ENCODE data around the gene NLGN4X. TPM values are rescaled to one million over a fixed set of nuclear protein-coding genes. Genes with fewer than 3 reads are reported as not detected.

NLGN4X gene
- total RNA-seq, 2 donors from 2014 or later: 0.66 to 1.0 TPM

DNA sequence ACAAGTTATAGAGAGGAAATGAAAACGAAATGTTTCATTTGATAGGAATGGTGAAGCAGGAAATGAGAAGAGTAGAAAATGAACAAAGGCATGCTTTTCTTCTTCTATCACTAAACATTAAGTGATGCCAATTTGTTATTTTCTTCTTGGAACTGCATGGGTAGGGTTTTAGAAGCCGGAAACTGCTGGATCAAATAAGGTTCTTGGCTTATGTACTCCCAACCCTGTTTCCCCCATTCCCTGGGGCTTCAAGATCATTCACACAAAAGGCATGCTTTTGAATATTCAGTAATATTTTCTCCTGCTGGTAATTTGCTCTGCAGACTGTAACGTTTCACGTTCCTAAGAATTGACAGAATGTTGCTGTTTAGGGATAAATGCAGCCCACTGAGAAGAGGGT lies 224.1 kb downstream of the NLGN4X start:
- no peak overlapping the region for H3K4me3 ChIP-seq
- no peak for DNase-seq
- no peak for TF ChIP-seq POLR2A (IDR thresholded peaks at IDR 0.05)
- TF ChIP-seq, protein P1, sequence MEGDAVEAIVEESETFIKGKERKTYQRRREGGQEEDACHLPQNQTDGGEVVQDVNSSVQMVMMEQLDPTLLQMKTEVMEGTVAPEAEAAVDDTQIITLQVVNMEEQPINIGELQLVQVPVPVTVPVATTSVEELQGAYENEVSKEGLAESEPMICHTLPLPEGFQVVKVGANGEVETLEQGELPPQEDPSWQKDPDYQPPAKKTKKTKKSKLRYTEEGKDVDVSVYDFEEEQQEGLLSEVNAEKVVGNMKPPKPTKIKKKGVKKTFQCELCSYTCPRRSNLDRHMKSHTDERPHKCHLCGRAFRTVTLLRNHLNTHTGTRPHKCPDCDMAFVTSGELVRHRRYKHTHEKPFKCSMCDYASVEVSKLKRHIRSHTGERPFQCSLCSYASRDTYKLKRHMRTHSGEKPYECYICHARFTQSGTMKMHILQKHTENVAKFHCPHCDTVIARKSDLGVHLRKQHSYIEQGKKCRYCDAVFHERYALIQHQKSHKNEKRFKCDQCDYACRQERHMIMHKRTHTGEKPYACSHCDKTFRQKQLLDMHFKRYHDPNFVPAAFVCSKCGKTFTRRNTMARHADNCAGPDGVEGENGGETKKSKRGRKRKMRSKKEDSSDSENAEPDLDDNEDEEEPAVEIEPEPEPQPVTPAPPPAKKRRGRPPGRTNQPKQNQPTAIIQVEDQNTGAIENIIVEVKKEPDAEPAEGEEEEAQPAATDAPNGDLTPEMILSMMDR (IDR thresholded peaks at IDR 0.05): no peak
- WGBS, 2 donors: 49 to 61% methylated on average over 4 of the region's 4 CpGs
- no peaks in the 10 kb centered on the region for H3K36me3 ChIP-seq (replicated peaks in 1 of 2; ENCODE audit: insufficient read depth in 1 of 2, low read depth in 2 of 2)
- H3K27me3 ChIP-seq: no peaks in the 10 kb centered on the region
- H3K4me1 ChIP-seq: no peaks in the 10 kb centered on the region
- no peak for ATAC-seq
- H3K9me3 ChIP-seq: no peaks in the 10 kb centered on the region
- H3K27ac ChIP-seq: no peak overlapping the region
- intact Hi-C loops (cut with DNase I): no loop called here

DNA sequence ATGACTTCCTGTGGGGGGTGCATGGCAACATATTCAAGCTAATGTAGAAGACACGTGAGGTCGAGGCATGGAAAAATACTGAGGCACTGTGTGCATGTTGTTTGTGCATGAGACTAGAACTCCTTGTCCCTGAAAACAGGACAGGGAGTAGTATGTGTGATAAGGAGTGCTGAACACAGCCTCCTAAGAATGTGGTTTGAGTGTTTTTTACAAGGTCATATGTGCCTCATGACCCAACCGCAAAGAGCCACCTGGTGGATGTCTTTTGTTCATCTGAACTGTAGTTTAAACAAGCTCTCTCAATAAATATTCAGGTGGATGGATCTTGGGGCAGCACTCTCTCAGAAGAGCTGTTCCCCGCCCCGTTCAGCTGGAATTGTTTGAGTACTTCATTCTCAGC lies 226.6 kb downstream of the NLGN4X start:
- DNase-seq (no peak), ATAC-seq (no peak)
- TF ChIP-seq, protein P1 (IDR thresholded peaks at IDR 0.05): no peak
- TF ChIP-seq POLR2A (IDR thresholded peaks at IDR 0.05): no peak
- Histone ChIP-seq H3K27me3 (no peaks in the 10 kb centered on the region), H3K4me3 (no peak overlapping the region), H3K36me3 (replicated peaks in 1 of 2; ENCODE audit: insufficient read depth in 1 of 2, low read depth in 2 of 2) (no peaks in the 10 kb centered on the region), H3K9me3 (no peaks in the 10 kb centered on the region), H3K27ac (no peak overlapping the region), H3K4me1 (no peaks in the 10 kb centered on the region)
- WGBS, 2 donors: 80 to 84% methylated on average over 4 to 5 of the region's 5 CpGs
- intact Hi-C loops (cut with DNase I): no loop called here

DNA sequence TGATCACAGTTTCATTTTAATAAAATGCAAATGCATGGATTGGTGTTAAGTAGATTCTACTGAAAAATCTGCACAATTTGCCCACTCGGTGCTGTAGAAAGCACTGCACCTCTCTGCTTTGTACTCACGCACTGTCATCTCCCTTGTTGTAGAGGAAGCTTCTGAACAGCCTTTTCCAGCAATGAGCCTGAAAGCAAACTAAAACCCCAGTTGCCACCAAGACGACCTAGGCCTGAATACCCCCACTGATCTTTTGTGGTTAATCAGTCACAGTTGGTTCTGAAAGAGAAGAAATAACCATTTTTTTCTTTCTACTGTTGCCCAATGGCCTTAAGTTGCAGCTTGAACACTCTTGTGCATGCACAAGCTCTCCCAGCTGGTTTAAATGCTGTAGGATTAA lies 229.8 kb downstream of the NLGN4X start:
- H3K27me3 ChIP-seq: no peaks in the 10 kb centered on the region
- no peaks in the 10 kb centered on the region for H3K36me3 ChIP-seq (replicated peaks in 1 of 2; ENCODE audit: insufficient read depth in 1 of 2, low read depth in 2 of 2)
- ATAC-seq (no peak), DNase-seq (no peak)
- intact Hi-C loops (cut with DNase I): no loop called here
- no peaks in the 10 kb centered on the region for H3K4me1 ChIP-seq
- no peak for TF ChIP-seq POLR2A (IDR thresholded peaks at IDR 0.05)
- TF ChIP-seq, protein P1 (IDR thresholded peaks at IDR 0.05): no peak
- H3K9me3 ChIP-seq: no peaks in the 10 kb centered on the region
- WGBS, 2 donors: 30 to 60% methylated on average over 2 to 3 of the region's 3 CpGs
- no peak overlapping the region for H3K4me3 ChIP-seq
- H3K27ac ChIP-seq: no peak overlapping the region

DNA sequence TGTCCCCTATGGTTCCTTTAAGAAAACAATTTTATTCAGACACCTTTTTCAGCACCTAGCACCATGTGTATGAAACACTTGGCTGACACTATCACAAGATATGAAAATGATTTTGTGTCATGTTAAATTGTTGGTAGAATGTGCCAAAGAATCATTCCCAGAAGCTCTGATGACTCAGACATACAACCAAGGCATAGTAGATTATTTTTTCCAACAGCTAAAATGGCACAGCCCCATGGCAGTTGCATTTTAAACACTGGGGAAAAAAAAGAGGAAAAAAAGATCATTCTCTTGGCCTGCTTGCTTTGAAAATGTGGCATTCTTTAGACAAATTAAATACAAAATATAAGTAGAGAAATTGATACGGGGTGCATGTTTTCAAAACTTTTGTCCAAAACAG lies 230.2 kb downstream of the NLGN4X start:
- intact Hi-C loops (cut with DNase I): no loop called here
- ATAC-seq (no peak), DNase-seq (no peak)
- Histone ChIP-seq H3K27ac (no peak overlapping the region), H3K27me3 (no peaks in the 10 kb centered on the region), H3K9me3 (no peaks in the 10 kb centered on the region), H3K4me3 (no peak overlapping the region), H3K4me1 (no peaks in the 10 kb centered on the region), H3K36me3 (replicated peaks in 1 of 2; ENCODE audit: insufficient read depth in 1 of 2, low read depth in 2 of 2) (no peaks in the 10 kb centered on the region)
- TF ChIP-seq, protein P1 (IDR thresholded peaks at IDR 0.05): no peak
- TF ChIP-seq POLR2A (IDR thresholded peaks at IDR 0.05): no peak
- 56 to 80% methylated on average over 1 of the region's 1 CpG for WGBS, 2 donors

DNA sequence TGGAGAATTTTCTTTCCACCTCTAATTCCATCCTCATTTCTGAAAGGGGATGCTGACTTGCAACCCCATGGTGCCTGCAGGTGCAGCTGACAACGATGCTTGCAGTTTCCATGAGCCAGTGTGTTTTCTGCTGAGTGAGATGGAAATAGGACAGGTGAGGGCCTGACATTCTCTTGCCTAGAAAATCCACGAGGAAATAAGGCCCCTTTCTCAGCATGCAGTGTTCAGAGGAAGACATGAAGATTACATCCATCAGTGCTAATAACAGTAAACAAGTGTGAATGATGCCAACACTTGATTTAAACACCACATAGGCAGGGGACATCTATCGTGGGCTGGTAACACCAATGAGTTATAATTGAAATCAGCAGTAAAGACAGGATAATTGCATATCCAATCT lies 237.3 kb downstream of the NLGN4X start:
- TF ChIP-seq, protein P1 (IDR thresholded peaks at IDR 0.05): no peak
- TF ChIP-seq POLR2A (IDR thresholded peaks at IDR 0.05): no peak
- no peak overlapping the region for H3K27ac ChIP-seq
- no peaks in the 10 kb centered on the region for H3K9me3 ChIP-seq
- 28 to 52% methylated on average over 3 of the region's 3 CpGs for WGBS, 2 donors
- H3K4me3 ChIP-seq: no peak overlapping the region
- intact Hi-C loops (cut with DNase I): no loop called here
- ATAC-seq (no peak), DNase-seq (no peak)
- H3K4me1 ChIP-seq: no peaks in the 10 kb centered on the region
- H3K36me3 ChIP-seq (replicated peaks in 1 of 2; ENCODE audit: insufficient read depth in 1 of 2, low read depth in 2 of 2): no peaks in the 10 kb centered on the region
- H3K27me3 ChIP-seq: no peaks in the 10 kb centered on the region

Measured in body of pancreas (tissue), 4 donors.